GM10266 (cell line): Measurements from ENCODE around the gene EXOC4.

ENCODE experiments used
- DNase-seq: peaks from one replicate; pipeline ENCODE4 v3.0.0; 2012; ENCODE audit errors: extremely low spot score
- CTCF ChIP-seq: IDR thresholded peaks from 2 replicates; pipeline ENCODE4 v1.5.1; 2012; ENCODE audit warnings: mild to moderate bottlenecking, low read depth; ENCODE audit not compliant: control insufficient read depth, insufficient read depth; ENCODE audit errors: missing control alignments

EXOC4 gene

GRCh38 chr7:133547981-133548380 is 295.1 kb downstream of the EXOC4 start:
- no peak for DNase-seq
- TF ChIP-seq CTCF, result no peak

GRCh38 chr7:133549633-133550032 is 296.8 kb downstream of the EXOC4 start:
- DNase-seq, result no peak
- TF ChIP-seq CTCF, result no peak

GRCh38 chr7:133550145-133550544 is 297.3 kb downstream of the EXOC4 start:
- no peak for DNase-seq
- no peak for TF ChIP-seq CTCF

DNA sequence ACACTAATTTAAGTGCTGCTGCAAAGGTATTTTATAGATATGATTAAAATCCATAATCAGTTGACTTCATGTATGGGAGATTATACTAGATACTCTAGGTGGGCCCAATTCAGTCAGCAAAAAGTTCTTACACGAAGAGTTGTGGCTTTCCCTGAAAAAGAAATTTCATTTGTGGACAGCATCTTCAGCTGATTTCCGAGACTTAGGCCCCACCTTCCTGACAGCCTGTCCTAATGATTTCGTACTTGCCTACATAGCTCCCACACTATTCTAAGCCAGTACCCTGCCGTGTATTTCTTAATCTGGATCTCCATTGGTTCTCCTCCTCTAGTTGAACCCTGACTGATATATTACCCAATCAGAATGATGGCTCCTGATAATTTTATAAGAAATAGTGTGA is 297.9 kb downstream of the EXOC4 start:
- DNase-seq, result no peak
- TF ChIP-seq CTCF, result no peak

GRCh38 chr7:133551466-133551865 is 298.6 kb downstream of the EXOC4 start:
- DNase-seq, result no peak
- no peak for TF ChIP-seq CTCF

GRCh38 chr7:133552079-133552478 is 299.2 kb downstream of the EXOC4 start:
- no peak for DNase-seq
- TF ChIP-seq CTCF, result no peak

- no peak for TF ChIP-seq CTCF
- no peak for DNase-seq
These were observed 301.5 kb downstream of the EXOC4 start for GRCh38 chr7:133554330-133554729.
